B cell (primary cell): ENCODE measurements around the gene ODAD4. TPM values are rescaled to one million over a fixed set of nuclear protein-coding genes. Genes with fewer than 3 reads are reported as not detected.
A peak's percentile ranks its signal among the peaks of the same experiment; 100 is the strongest.

ENCODE experiments used
- ATAC-seq: fragments of 200-7000 bp; cut with Tn5 transposase; one replicate; pipeline ENCODE4 v1.10.0; 2021; ENCODE audit warnings: low read depth, mild to moderate bottlenecking, moderate number of reproducible peaks, moderate library complexity
- CTCF ChIA-PET: fragments of 350-600 bp; sonication (Branson Sonifier 250); formaldehyde crosslinking; loops from one replicate; lab custom pipeline; 2021; ENCODE audit warnings: antibody characterized with exemption, inconsistent platforms; lab: Charles Lee
- POLR2A ChIA-PET: fragments of 350-600 bp; sonication (Branson Sonifier 250); formaldehyde crosslinking; loops from one replicate; lab custom pipeline; 2021; ENCODE audit warnings: antibody characterized with exemption; lab: Charles Lee
- DNase-seq: peaks from one replicate; pipeline ENCODE4 v3.0.0; 2013
- H2AFZ ChIP-seq: 2 replicates; pipeline ENCODE4 v1.6.1; 2012; ENCODE audit warnings: mild to moderate bottlenecking, low read depth, low read length; ENCODE audit not compliant: insufficient read depth, poor library complexity, severe bottlenecking
- H3K27ac ChIP-seq, 2 donors: 1 replicate in 1 of 2; 2 replicates in 1 of 2; pipeline ENCODE4 v1.5.1; 2012 to 2013; ENCODE audit warnings: low read length in 2 of 2, mild to moderate bottlenecking in 2 of 2, moderate library complexity in 1 of 2
- H3K27me3 ChIP-seq, 4 experiments: fragments of 200-600 bp in 1 of 4; sonication (generic) in 1 of 4; replicated peaks in 1 of 4; 1 replicate in 2 of 4; 2 replicates in 2 of 4; pipeline versions ENCODE4 v1.6.1 to v1.7.0; 2013 to 2016; ENCODE audit warnings: low read length in 3 of 4, mild to moderate bottlenecking in 2 of 4, mixed read lengths in 1 of 4, moderate library complexity in 1 of 4; ENCODE audit not compliant: insufficient read depth in 4 of 4, control insufficient read depth in 3 of 4; ENCODE audit errors: control extremely low read depth in 1 of 4
- H3K36me3 ChIP-seq, 2 experiments: replicated peaks in 1 of 2; 1 replicate in 1 of 2; 2 replicates in 1 of 2; pipeline versions ENCODE4 v1.6.1 to v1.7.1; 2013; ENCODE audit warnings: low read length in 1 of 2; ENCODE audit not compliant: insufficient read depth in 2 of 2, control insufficient read depth in 1 of 2; ENCODE audit errors: control extremely low read depth in 1 of 2, extremely low read depth in 1 of 2
- H3K4me1 ChIP-seq, 2 donors: fragments of 200-600 bp in 1 of 2; sonication (generic) in 1 of 2; 1 replicate in 1 of 2; 2 replicates in 1 of 2; pipeline versions ENCODE4 v1.5.1 to v1.6.1; 2013 to 2017; ENCODE audit warnings: low read length in 2 of 2; ENCODE audit not compliant: control insufficient read depth in 2 of 2, insufficient read depth in 2 of 2
- H3K4me2 ChIP-seq: replicated peaks from 2 replicates; pipeline ENCODE3; 2012; ENCODE audit warnings: mild to moderate bottlenecking, low read depth, low read length; ENCODE audit not compliant: poor library complexity, severe bottlenecking
- H3K4me3 ChIP-seq, 5 experiments: fragments of 200-600 bp in 1 of 5; sonication (generic) in 1 of 5; 1 replicate in 3 of 5; 2 replicates in 2 of 5; pipeline versions ENCODE4 v1.5.1 to v1.7.0; 2011 to 2016; ENCODE audit warnings: low read length in 4 of 5, mild to moderate bottlenecking in 4 of 5, low read depth in 2 of 5, control low read depth in 1 of 5, moderate library complexity in 1 of 5; ENCODE audit not compliant: insufficient read depth in 1 of 5; ENCODE audit errors: control extremely low read depth in 1 of 5, extremely low read depth in 1 of 5
- H3K79me2 ChIP-seq: fragments of 200-600 bp; sonication (generic); one replicate; pipeline ENCODE4 v1.6.0; 2016; ENCODE audit warnings: low read length; ENCODE audit not compliant: control insufficient read depth, insufficient read depth
- H3K9ac ChIP-seq: fragments of 200-600 bp; sonication (generic); 2 replicates; pipeline ENCODE4 v1.6.1; 2017; ENCODE audit warnings: mild to moderate bottlenecking, low read length, moderate library complexity
- H3K9me3 ChIP-seq, 3 donors: one replicate each; pipeline versions ENCODE4 v1.6.1 to v1.7.1; 2013; ENCODE audit warnings: low read length in 2 of 3; ENCODE audit not compliant: control insufficient read depth in 2 of 3, insufficient read depth in 1 of 3; ENCODE audit errors: control extremely low read depth in 1 of 3
- H4K20me1 ChIP-seq: 2 replicates; pipeline ENCODE4 v1.6.0; 2012; ENCODE audit warnings: mild to moderate bottlenecking, low read length; ENCODE audit not compliant: insufficient read depth, control insufficient read depth, poor library complexity, severe bottlenecking
- H3K27ac Mint-ChIP-seq: one replicate; pipeline ENCODE4 v1.8.0; 2021; ENCODE audit warnings: mixed read lengths
- H3K27me3 Mint-ChIP-seq: one replicate; pipeline ENCODE4 v1.8.0; 2021; ENCODE audit warnings: mixed read lengths
- H3K4me1 Mint-ChIP-seq: one replicate; pipeline ENCODE4 v1.8.0; 2021; ENCODE audit warnings: mixed read lengths
- H3K4me3 Mint-ChIP-seq: one replicate; pipeline ENCODE4 v1.8.0; 2021; ENCODE audit warnings: mixed read lengths
- H3K9me3 Mint-ChIP-seq: one replicate; pipeline ENCODE4 v1.8.0; 2022; ENCODE audit warnings: mixed read lengths; ENCODE audit not compliant: insufficient read depth
- CTCF ChIP-seq: fragments of 200-600 bp; IDR thresholded peaks from one replicate; pipeline ENCODE4 v1.8.0; 2022; ENCODE audit warnings: antibody characterized with exemption, mild to moderate bottlenecking
- EZH2 ChIP-seq: IDR thresholded peaks from 2 replicates; pipeline ENCODE4 v1.6.1; 2012; ENCODE audit warnings: borderline replicate concordance, low read depth, mild to moderate bottlenecking, moderate library complexity, low read length; ENCODE audit not compliant: insufficient read depth, poor library complexity, severe bottlenecking
- WGBS: methylation state at CpG from one replicate; pipeline ENCODE4 v1.1.5; 2013; ENCODE audit warnings: missing lambda C conversion rate; ENCODE audit not compliant: insufficient coverage; 5-methylcytosine and 5-hydroxymethylcytosine counted together
- intact Hi-C: fragments of 100-400 bp; cut with micrococcal nuclease; formaldehyde crosslinking; loops from one replicate; pipeline ENCODE4 v1.10.0; 2022
- polyA minus RNA-seq: library from RNA; depleted of rRNA, polyadenylated mRNA; stranded (reverse); fragments of >200 nt; gene quantifications from 2 replicates; pipeline ENCODE4 v1.2.3, GENCODE V29; 2012
- polyA plus RNA-seq: library from polyadenylated mRNA; depleted of rRNA; stranded (reverse); fragments of >200 nt; gene quantifications from 2 replicates; pipeline ENCODE4 v1.2.3, GENCODE V29; 2012
- total RNA-seq, 2 donors: library from RNA; stranded (reverse); fragments of 120-200 nt in 1 of 2; gene quantifications; 1 replicate in 1 of 2; 2 replicates in 1 of 2; pipeline versions ENCODE4 v1.2.3 to v1.2.4, GENCODE V29; 2013 to 2022

The ODAD4 gene, protein sequence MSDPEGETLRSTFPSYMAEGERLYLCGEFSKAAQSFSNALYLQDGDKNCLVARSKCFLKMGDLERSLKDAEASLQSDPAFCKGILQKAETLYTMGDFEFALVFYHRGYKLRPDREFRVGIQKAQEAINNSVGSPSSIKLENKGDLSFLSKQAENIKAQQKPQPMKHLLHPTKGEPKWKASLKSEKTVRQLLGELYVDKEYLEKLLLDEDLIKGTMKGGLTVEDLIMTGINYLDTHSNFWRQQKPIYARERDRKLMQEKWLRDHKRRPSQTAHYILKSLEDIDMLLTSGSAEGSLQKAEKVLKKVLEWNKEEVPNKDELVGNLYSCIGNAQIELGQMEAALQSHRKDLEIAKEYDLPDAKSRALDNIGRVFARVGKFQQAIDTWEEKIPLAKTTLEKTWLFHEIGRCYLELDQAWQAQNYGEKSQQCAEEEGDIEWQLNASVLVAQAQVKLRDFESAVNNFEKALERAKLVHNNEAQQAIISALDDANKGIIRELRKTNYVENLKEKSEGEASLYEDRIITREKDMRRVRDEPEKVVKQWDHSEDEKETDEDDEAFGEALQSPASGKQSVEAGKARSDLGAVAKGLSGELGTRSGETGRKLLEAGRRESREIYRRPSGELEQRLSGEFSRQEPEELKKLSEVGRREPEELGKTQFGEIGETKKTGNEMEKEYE
- total RNA-seq (0.27 and 0.56 TPM in 2 replicates), polyA plus RNA-seq (not detected in 2 replicates), polyA minus RNA-seq (not detected in 2 replicates)
- total RNA-seq (2013): 0.07 TPM

DNA sequence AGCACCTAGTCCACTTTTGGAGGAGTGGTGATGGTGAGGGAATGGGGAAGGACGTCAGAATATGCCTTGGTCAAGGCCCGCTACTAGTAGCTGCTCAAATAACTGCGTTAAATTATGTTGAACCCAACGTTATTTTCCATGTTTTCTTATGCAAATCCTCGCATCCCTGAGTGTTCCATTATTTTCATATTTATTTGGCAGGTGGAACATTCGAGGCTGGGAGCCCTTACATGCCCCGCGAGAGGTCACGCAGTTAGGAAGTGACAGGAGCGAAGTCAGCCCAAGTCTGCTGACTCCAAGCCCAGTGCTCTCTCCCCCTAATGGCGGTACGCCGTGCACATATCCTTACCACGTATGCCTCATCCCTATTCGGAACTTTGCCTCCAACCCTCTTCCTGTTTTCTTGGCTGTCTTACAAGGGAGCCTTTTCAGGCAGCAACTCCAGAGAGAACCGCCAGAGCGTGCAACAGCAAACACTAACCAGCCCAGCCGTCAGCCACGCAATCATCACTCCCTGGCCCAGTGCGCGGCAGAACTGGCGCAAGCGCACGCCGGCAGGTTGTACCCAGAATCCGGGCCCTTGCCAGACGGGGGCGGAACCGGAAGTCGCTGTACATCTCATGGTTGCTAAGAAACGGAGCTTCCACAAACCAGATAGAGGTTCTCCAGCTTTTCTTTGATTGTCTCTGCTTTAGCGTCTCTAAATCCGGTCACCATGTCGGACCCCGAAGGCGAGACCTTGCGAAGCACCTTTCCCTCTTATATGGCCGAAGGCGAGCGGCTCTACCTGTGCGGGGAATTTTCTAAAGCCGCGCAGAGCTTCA lies at the start of gene ODAD4:
ODAD4 (plus strand) TSS at position 609 of the 824 bp plus-strand sequence; CDS start at position 716, 107 bp downstream.
- CTCF ChIA-PET: interaction anchor here (0.7 to 1.6 kb wide), 7 partner anchors 11 to 764 kb away, joined by 3 to 5 read pairs (median 3); partner anchors contain the start of genes ACLY, CNP, NKIRAS2 and P3H4
- peak; percentile 99 for ATAC-seq
- H3K27me3 ChIP-seq: no peaks in the 10 kb centered on the region
- peaks cover 10 to 32% of the 10 kb centered on the region in 2 donors for H3K4me1 ChIP-seq
- peaks cover 30% of the 10 kb centered on the region for H3K4me1 Mint-ChIP-seq
- DNase-seq: peak; percentile 95
- H4K20me1 ChIP-seq: no peaks in the 10 kb centered on the region
- intact Hi-C loops: loop anchor here (1.0 to 2.0 kb wide), 6 partner anchors 11 to 186 kb away; partner anchors contain the start of genes DHX58, KLHL11 and NKIRAS2
- peak within 1 kb of the TSS; percentile 60 to 83 for H3K27ac ChIP-seq
- 3% methylated on average over 38 of the region's 43 CpGs for WGBS
- peak within 1 kb of the TSS; percentile 79 for H3K9ac ChIP-seq
- H3K9me3 Mint-ChIP-seq: no peaks in the 10 kb centered on the region
- POLR2A ChIA-PET: interaction anchor here (0.5 to 2.3 kb wide), 11 partner anchors 9 to 1032 kb away, joined by 3 to 16 read pairs (median 5); partner anchors contain the start of genes ACLY, CNP, DNAJC7 and KAT2A
- H3K9me3 ChIP-seq: no peaks in the 10 kb centered on the region
- no peaks in the 10 kb centered on the region for H3K79me2 ChIP-seq
- peak within 1 kb of the TSS; percentile 46 to 92 (median 81) for H3K4me3 ChIP-seq
- H3K27ac Mint-ChIP-seq: peak within 1 kb of the TSS; percentile 88
- no peaks in the 10 kb centered on the region for H3K36me3 ChIP-seq
- H3K4me3 Mint-ChIP-seq: peak within 1 kb of the TSS; percentile 96
- TF ChIP-seq CTCF (no peak), EZH2 (no peak)
- no peaks in the 10 kb centered on the region for H3K27me3 Mint-ChIP-seq
- H3K4me2 ChIP-seq: peak within 1 kb of the TSS; percentile 89
- H2AFZ ChIP-seq: peak within 1 kb of the TSS; percentile 94
